HG03159 (cell line): ENCODE measurements around the gene ANKFY1.

ENCODE experiments used
- ATAC-seq: cut with Tn5 transposase; IDR thresholded peaks from one replicate; pipeline ENCODE4 v1.9.1; 2021; ENCODE audit warnings: mild to moderate bottlenecking, moderate library complexity; ENCODE audit not compliant: unreplicated experiment

Gene ANKFY1

GRCh38 chr17:4125552-4125951 lies 138.2 kb downstream of the ANKFY1 start:
- no peak for ATAC-seq

DNA sequence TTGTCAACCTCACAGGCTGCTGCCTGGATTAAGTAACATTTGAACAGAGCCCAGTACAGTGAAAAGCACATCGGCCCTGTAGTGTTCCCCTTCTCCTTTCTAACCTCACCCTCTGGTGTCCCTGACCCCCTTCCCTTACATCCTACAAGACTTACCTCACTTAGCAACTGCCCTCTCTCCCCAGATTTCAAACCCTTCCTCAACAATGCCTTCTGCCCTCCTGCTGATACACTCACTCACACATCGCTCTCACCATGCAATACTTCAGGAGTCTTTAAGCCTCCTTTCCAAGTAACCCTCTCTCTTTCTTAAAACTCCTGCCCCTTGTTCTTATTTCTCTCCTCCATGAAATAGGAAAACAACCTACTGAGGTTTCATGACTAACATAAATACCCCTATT lies 138.8 kb downstream of the ANKFY1 start:
- ATAC-seq: no peak

DNA sequence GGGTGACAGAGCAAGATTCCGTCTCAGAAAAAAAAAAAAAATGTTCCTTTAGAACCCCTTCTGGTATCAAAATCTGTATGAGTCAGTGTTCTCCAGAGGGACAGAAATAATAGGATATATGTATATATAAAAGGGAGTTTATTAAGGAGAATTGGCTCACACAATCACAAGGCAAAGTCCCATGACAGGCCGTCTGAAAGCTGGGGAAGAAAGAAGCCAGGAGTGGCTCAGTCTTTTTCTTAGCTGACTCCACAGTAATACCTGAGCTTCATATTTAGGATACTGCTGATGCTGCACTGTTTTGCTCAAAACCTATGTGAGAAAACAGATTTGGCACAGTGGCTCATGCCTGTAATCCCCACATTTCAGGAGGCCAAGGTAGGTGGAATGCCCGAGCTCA lies 143.4 kb downstream of the ANKFY1 start:
- ATAC-seq: no peak

DNA sequence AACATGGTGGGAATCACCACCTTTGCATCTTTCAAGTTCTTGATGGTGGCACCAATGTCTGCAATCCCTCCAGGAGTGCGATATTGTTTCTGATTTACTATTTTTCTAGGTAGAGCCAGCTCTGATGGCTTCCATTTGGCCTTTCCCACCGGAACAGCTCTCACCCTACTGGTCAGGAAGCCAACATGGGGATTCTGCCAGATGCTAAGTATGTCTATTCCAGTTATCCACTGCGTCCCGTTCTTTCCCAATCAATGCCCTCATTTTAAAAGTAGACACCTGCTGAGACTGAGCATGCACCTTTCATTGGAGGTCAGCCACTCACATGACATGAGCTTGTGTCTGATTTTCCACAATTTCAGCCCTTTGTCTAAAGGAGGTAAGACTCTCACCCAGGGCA lies 144.5 kb downstream of the ANKFY1 start:
- no peak for ATAC-seq

DNA sequence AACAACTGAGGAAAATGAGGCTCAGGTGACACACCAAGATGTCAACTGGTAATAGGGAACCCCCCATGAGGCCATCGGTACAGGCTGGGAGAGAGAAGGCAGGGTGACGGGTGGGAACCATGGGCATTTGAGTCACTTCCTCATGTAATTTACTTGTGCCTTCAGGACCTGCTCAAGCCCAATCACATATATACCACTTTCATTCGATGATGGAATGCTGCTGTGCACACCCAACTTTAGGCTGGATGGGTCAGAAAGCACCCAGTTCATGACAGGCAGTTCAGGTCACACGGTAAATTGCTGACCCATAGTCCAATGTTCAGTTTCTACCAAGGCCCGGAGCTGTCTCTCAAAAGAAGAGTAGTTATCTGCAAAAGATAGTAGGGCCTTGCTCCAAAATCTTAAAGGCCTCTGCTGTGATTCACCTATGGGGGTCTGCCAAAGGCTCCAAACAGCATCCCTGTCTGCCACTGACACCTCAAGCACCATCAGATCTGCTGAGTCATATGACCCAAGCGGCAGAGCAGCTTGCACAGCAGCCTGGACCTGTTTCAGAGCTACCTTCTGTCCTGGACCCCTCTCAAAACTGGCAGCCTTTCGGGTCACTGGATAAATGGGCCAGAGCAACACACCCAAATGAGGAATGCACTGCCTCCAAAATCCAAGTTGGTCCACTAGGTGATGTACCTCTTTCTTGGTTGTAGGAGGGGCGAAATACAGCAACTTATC lies 145.6 kb downstream of the ANKFY1 start:
- no peak for ATAC-seq

GRCh38 chr17:4116516-4116915 lies 147.3 kb downstream of the ANKFY1 start:
- no peak for ATAC-seq
